Left renal cortex interstitium (tissue), 4 donors: ENCODE results near the gene NUTM2B. TPM values are rescaled to one million over a fixed set of nuclear protein-coding genes. Genes with fewer than 3 reads are reported as not detected.
"Not testable (repeated sequence)": the region's sequence is repeated elsewhere in the genome, so short reads cannot be mapped to it uniquely, and the experiment has no call there.

ENCODE experiments used
- DNase-seq, 4 donors: peaks; one replicate each; pipeline ENCODE4 v3.0.0-alpha.2; 2013; ENCODE audit warnings: low read depth in 4 of 4, low spot score in 2 of 4, missing footprints in 1 of 4
- polyA plus RNA-seq, 4 donors: library from polyadenylated mRNA; unstranded; fragments of 120-200 nt; gene quantifications; one replicate each; pipeline ENCODE4 v1.2.1, GENCODE V29; 2013; ENCODE audit not compliant: insufficient read length in 4 of 4

The NUTM2B gene
- polyA plus RNA-seq: 1 to 10 TPM in 3 of 4 donors, under 1 TPM in 1; 0.49 to 4.2 (median 2.6) TPM

GRCh38 chr10:79702927-79703326 lies at the start of gene NUTM2B:
TSS of gene NUTM2B (plus strand) at chr10:79703227. CDS start at chr10:79703610, 383 bp downstream.
- DNase-seq: not testable (repeated sequence)

- DNase-seq: not testable (repeated sequence)
These were observed 39.7 kb upstream of the NUTM2B start for GRCh38 chr10:79663287-79663686.

- DNase-seq: not testable (repeated sequence)
These were observed 38.3 kb upstream of the NUTM2B start for GRCh38 chr10:79664686-79665085.

GRCh38 chr10:79669248-79669788 lies 33.7 kb upstream of the NUTM2B start:
- DNase-seq: not testable (repeated sequence)

- DNase-seq: not testable (repeated sequence)
These were observed 28.1 kb upstream of the NUTM2B start for GRCh38 chr10:79674878-79675277.

- not testable (repeated sequence) for DNase-seq
These were observed 19.8 kb upstream of the NUTM2B start for GRCh38 chr10:79683026-79683883.

- not testable (repeated sequence) for DNase-seq
These were observed 18.9 kb upstream of the NUTM2B start for GRCh38 chr10:79683884-79684720.

GRCh38 chr10:79685044-79685685 lies 17.9 kb upstream of the NUTM2B start:
- DNase-seq: peak in 2 of 4 donors; percentile 5 to 9

GRCh38 chr10:79686595-79686994 lies 16.4 kb upstream of the NUTM2B start:
- not testable (repeated sequence) for DNase-seq

GRCh38 chr10:79687406-79688150 lies 15.4 kb upstream of the NUTM2B start:
- DNase-seq: not testable (repeated sequence)

- not testable (repeated sequence) for DNase-seq
These were observed 14.2 kb upstream of the NUTM2B start for GRCh38 chr10:79688798-79689197.

- DNase-seq: not testable (repeated sequence)
These were observed 6.4 kb upstream of the NUTM2B start for GRCh38 chr10:79696596-79696995.

GRCh38 chr10:79697141-79697540 lies 5.9 kb upstream of the NUTM2B start:
- DNase-seq: not testable (repeated sequence)

- not testable (repeated sequence) for DNase-seq
These were observed 2.6 kb upstream of the NUTM2B start for GRCh38 chr10:79700381-79700944.

GRCh38 chr10:79707017-79707416 lies 4.0 kb downstream of the NUTM2B start:
- not testable (repeated sequence) for DNase-seq

- DNase-seq: not testable (repeated sequence)
These were observed 11.9 kb downstream of the NUTM2B start for GRCh38 chr10:79714976-79715375.

GRCh38 chr10:79716917-79717579 lies 14.0 kb downstream of the NUTM2B start:
- DNase-seq: not testable (repeated sequence)

GRCh38 chr10:79720000-79720399 lies 17.0 kb downstream of the NUTM2B start:
- not testable (repeated sequence) for DNase-seq

GRCh38 chr10:79726620-79727019 lies 23.6 kb downstream of the NUTM2B start:
- DNase-seq: not testable (repeated sequence)
